ENCODE measurements around the gene CCDC57. TPM values are rescaled to one million over a fixed set of nuclear protein-coding genes. Genes with fewer than 3 reads are reported as not detected.

CCDC57 gene
- total RNA-seq, 6 experiments from 2014 or later = 10.1 to 37.4 (median 17.2) TPM

DNA sequence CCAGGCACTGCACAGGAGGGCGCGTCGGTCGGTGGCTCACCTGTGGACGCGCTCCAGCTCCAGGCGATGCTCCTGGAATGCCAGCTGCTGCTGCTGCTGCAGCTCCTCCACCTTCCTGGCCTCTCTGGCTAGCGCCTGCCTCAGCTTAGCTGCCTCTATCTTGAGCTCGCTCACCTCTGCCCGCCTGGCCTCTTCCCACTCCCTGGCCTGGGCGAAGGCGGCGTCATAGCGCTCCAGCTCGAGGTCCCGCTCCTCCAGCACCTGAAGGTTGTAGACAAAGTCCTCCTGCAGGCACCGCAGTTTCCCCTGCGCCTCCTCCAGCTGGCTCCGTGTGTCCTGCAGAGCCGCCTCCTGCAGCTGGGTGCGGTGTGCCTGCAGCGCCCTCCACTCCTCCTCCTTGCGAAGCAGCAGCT is 11.1 kb downstream of the CCDC57 start:
- Histone ChIP-seq H3K4me1 (peaks cover 0 to 4% (median 2%) of the 10 kb centered on the region in 4 donors), H3K4me3 (no peak overlapping the region), H3K9me3 (no peaks in the 10 kb centered on the region), H3K36me3 (no peaks in the 10 kb centered on the region), H3K27me3 (no peaks in the 10 kb centered on the region), H3K27ac (no peak overlapping the region)
- intact Hi-C loops (cut with DNase I) = no loop called here
- ATAC-seq (no peak), DNase-seq (no peak)
- 97% methylated on average over 6 of the region's 23 CpGs for WGBS (ENCODE audit: insufficient coverage, low coverage, low lambda C conversion rate, missing lambda C conversion rate)
- TF ChIP-seq CTCF (IDR thresholded peaks at IDR 0.05) (no peak), POLR2A (IDR thresholded peaks at IDR 0.05) (no peak)

GRCh38 chr17:82200743-82201497 is 11.7 kb downstream of the CCDC57 start:
- peaks cover 0 to under 1% (median under 1%) of the 10 kb centered on the region in 4 donors for H3K4me1 ChIP-seq
- WGBS (ENCODE audit: insufficient coverage, low coverage, low lambda C conversion rate, missing lambda C conversion rate) = 64% methylated on average over 10 of the region's 13 CpGs
- no peak overlapping the region for H3K27ac ChIP-seq
- H3K27me3 ChIP-seq = no peaks in the 10 kb centered on the region
- intact Hi-C loops (cut with DNase I) = no loop called here
- ATAC-seq (peak in 3 of 4 donors; percentile 24 to 31 (median 28)), DNase-seq (no peak)
- H3K9me3 ChIP-seq = no peaks in the 10 kb centered on the region
- TF ChIP-seq CTCF (IDR thresholded peaks at IDR 0.05) (no peak), POLR2A (IDR thresholded peaks at IDR 0.05) (no peak)
- no peak overlapping the region for H3K4me3 ChIP-seq
- no peaks in the 10 kb centered on the region for H3K36me3 ChIP-seq

DNA sequence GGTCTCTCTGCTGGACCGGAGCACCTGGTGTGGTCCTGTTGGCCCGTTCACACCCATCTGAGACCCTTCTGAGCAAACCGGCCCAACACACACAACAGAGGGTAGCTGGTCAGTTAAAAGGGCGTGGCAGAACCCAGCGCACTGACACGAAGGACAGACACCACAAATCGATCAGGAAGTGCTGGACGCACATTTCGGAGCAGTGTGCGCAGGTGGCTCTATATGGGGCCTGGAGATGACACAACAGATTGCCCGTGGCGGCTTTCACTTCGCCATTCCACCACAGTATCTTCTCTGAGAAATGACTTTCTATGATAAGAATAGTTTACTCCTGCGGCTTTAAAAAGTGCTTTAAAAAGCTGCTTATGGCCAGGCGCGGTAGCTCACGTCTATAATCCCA is 12.5 kb downstream of the CCDC57 start:
- Histone ChIP-seq H3K27ac (no peak overlapping the region), H3K9me3 (no peaks in the 10 kb centered on the region), H3K4me3 (no peak overlapping the region), H3K4me1 (no peaks in the 10 kb centered on the region), H3K36me3 (no peaks in the 10 kb centered on the region), H3K27me3 (no peaks in the 10 kb centered on the region)
- TF ChIP-seq CTCF (IDR thresholded peaks at IDR 0.05) (no peak), POLR2A (IDR thresholded peaks at IDR 0.05) (no peak)
- ATAC-seq (no peak), DNase-seq (no peak)
- 97% methylated on average over 5 of the region's 17 CpGs for WGBS (ENCODE audit: insufficient coverage, low coverage, low lambda C conversion rate, missing lambda C conversion rate)
- intact Hi-C loops (cut with DNase I) = no loop called here

GRCh38 chr17:82199496-82199895 is 13.1 kb downstream of the CCDC57 start:
- no peak for TF ChIP-seq CTCF (IDR thresholded peaks at IDR 0.05)
- no peak for TF ChIP-seq POLR2A (IDR thresholded peaks at IDR 0.05)
- ATAC-seq = no peak
- DNase-seq = no peak
- intact Hi-C loops (cut with DNase I) = loop anchor here in 1 of 2 donors (10.0 kb wide), 1 partner anchor 255 kb away; the partner anchor contains the start of gene MYADML2
- no peak overlapping the region for H3K4me3 ChIP-seq
- H3K36me3 ChIP-seq = no peaks in the 10 kb centered on the region
- WGBS (ENCODE audit: insufficient coverage, low coverage, low lambda C conversion rate, missing lambda C conversion rate) = 94% methylated on average over 3 of the region's 12 CpGs
- H3K27ac ChIP-seq = no peak overlapping the region
- no peaks in the 10 kb centered on the region for H3K4me1 ChIP-seq
- H3K27me3 ChIP-seq = no peaks in the 10 kb centered on the region
- no peaks in the 10 kb centered on the region for H3K9me3 ChIP-seq

Data from right lobe of liver (tissue), 6 donors.